Liver (tissue), 2 donors: ENCODE results near the gene TSPEAR.

Experiments used
- YY1 ChIP-seq: IDR thresholded peaks from 2 replicates; pipeline ENCODE4 v1.6.1; 2016; ENCODE audit warnings: antibody characterized with exemption, mild to moderate bottlenecking
- TF ChIP-seq, protein P1 (sequence below): fragments of 150-350 bp; IDR thresholded peaks from 2 replicates; pipeline ENCODE4 v1.5.1; 2017; ENCODE audit warnings: improper control_type of control experiment, low read depth, low read length; ENCODE audit not compliant: missing input control
- donor health status: healthy.

DNA sequence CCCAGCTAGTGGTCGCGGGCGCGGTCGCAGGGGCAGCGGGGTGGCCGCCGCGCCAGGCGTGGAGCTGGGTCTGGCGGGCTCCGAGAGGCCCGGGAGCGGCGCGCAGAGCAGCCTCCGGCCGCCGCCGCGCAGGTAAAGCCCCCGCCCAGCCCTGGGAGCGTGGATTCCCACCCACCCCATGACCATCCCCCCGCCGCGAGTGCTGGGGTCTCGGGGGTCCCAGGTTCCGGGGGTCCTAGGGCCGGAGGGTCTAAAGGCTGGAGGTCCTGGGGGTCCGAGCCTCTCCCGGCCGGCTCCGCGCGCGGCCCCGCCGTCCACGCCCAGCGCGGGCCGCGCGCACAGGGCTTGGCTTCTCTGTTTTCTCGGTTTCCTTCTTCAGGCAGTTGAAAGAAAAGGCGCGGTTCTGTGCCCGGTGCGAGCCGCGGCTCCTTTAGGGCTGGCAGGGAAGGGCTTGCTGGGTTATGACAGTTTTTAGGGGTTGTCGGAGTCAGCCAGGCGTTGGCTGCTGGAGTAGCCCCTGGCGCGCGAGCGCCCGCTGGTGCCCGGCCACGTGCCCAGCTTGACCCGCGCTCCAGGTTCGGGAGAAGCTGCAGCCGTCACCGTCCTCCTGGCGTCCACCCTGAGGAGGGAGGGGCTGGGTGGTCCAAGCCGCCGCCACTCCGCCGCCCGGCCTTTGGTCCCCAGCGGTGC lies 255.7 kb downstream of the TSPEAR start:
- TF ChIP-seq, protein P1, sequence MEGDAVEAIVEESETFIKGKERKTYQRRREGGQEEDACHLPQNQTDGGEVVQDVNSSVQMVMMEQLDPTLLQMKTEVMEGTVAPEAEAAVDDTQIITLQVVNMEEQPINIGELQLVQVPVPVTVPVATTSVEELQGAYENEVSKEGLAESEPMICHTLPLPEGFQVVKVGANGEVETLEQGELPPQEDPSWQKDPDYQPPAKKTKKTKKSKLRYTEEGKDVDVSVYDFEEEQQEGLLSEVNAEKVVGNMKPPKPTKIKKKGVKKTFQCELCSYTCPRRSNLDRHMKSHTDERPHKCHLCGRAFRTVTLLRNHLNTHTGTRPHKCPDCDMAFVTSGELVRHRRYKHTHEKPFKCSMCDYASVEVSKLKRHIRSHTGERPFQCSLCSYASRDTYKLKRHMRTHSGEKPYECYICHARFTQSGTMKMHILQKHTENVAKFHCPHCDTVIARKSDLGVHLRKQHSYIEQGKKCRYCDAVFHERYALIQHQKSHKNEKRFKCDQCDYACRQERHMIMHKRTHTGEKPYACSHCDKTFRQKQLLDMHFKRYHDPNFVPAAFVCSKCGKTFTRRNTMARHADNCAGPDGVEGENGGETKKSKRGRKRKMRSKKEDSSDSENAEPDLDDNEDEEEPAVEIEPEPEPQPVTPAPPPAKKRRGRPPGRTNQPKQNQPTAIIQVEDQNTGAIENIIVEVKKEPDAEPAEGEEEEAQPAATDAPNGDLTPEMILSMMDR: no peak
- TF ChIP-seq YY1: peak; percentile 14
